CD4-positive, alpha-beta T cell treated with Interleukin-6 for 4 hours (primary cell): ENCODE data around the gene BMERB1.

Source experiments
- DNase-seq: peaks from one replicate; pipeline ENCODE4 v3.0.0-alpha.2; 2020; ENCODE audit warnings: mixed read lengths

BMERB1 gene

GRCh38 chr16:15621456-15621855, 187.1 kb downstream of the BMERB1 start:
- no peak for DNase-seq

GRCh38 chr16:15621889-15622288, 187.5 kb downstream of the BMERB1 start:
- DNase-seq = no peak

- no peak for DNase-seq
These were observed 197.5 kb downstream of the BMERB1 start for GRCh38 chr16:15631730-15632409.

GRCh38 chr16:15635926-15636325, 201.5 kb downstream of the BMERB1 start:
- DNase-seq = no peak

GRCh38 chr16:15636392-15636873, 202.0 kb downstream of the BMERB1 start:
- peak; percentile 44 for DNase-seq
